Smooth muscle cell (in vitro differentiated cells): ENCODE results near the gene TAF6L. TPM values are rescaled to one million over a fixed set of nuclear protein-coding genes. Genes with fewer than 3 reads are reported as not detected.

ENCODE experiments used
- DNase-seq: peaks from one replicate; lab custom pipeline; 2025; ENCODE audit not compliant: unreplicated experiment; lab: John Stamatoyannopoulos, UW
- H2AFZ ChIP-seq: fragments of 200-600 bp; sonication (generic); 2 replicates; pipeline ENCODE4 v1.6.0; 2016; ENCODE audit warnings: antibody characterized with exemption, low read depth, mild to moderate bottlenecking
- H3F3A ChIP-seq: fragments of 200-600 bp; sonication (generic); 2 replicates; pipeline ENCODE4 v1.6.0; 2017; ENCODE audit warnings: antibody characterized with exemption, low read depth
- H3K27ac ChIP-seq: fragments of 200-600 bp; sonication (generic); 2 replicates; pipeline ENCODE4 v1.5.1; 2016; ENCODE audit warnings: low read depth, mild to moderate bottlenecking
- H3K27me3 ChIP-seq: fragments of 200-600 bp; sonication (generic); 2 replicates; pipeline ENCODE4 v1.6.1; 2016; ENCODE audit warnings: low read depth, mild to moderate bottlenecking
- H3K36me3 ChIP-seq: fragments of 200-600 bp; sonication (generic); 2 replicates; pipeline ENCODE4 v1.5.1; 2016; ENCODE audit warnings: low read depth
- H3K4me1 ChIP-seq: fragments of 200-600 bp; sonication (generic); 2 replicates; pipeline ENCODE4 v1.5.1; 2016; ENCODE audit warnings: low read depth
- H3K4me2 ChIP-seq: fragments of 200-600 bp; sonication (generic); 2 replicates; pipeline ENCODE4 v1.6.0; 2016; ENCODE audit warnings: mild to moderate bottlenecking
- H3K4me3 ChIP-seq: fragments of 200-600 bp; sonication (generic); 2 replicates; pipeline ENCODE4 v1.5.1; 2016; ENCODE audit warnings: mild to moderate bottlenecking
- H3K79me2 ChIP-seq: fragments of 200-600 bp; sonication (generic); 2 replicates; pipeline ENCODE4 v1.6.0; 2016; ENCODE audit warnings: low read depth, mild to moderate bottlenecking
- H3K9ac ChIP-seq: fragments of 200-600 bp; sonication (generic); 2 replicates; pipeline ENCODE4 v1.6.0; 2016; ENCODE audit warnings: low read depth
- H3K9me3 ChIP-seq: fragments of 200-600 bp; sonication (generic); replicated peaks from 2 replicates; pipeline ENCODE4 v1.5.1; 2016; ENCODE audit warnings: low read depth
- H4K20me1 ChIP-seq: fragments of 200-600 bp; sonication (generic); 2 replicates; pipeline ENCODE4 v1.6.0; 2016; ENCODE audit warnings: low read depth
- WGBS: methylation state at CpG from one replicate; pipeline ENCODE4 v1.1.7; 2016; ENCODE audit warnings: low lambda C conversion rate; 5-methylcytosine and 5-hydroxymethylcytosine counted together
- polyA plus RNA-seq: library from polyadenylated mRNA; unstranded; fragments of >200 nt; fragmentation: Nextera tagmentation; extraction: Ambion mirVana; gene quantifications from 2 replicates; pipeline ENCODE4 v1.2.1, GENCODE V29; 2016
- total RNA-seq: library from RNA; depleted of rRNA; stranded (reverse); fragments of >200 nt; gene quantifications from 2 replicates; pipeline ENCODE4 v1.2.3, GENCODE V29; 2014
- TF ChIP-seq, protein P1 (sequence below): fragments of 200-600 bp; sonication (generic); IDR thresholded peaks from 2 replicates; pipeline ENCODE4 v1.5.1; 2017; ENCODE audit warnings: borderline replicate concordance, mild to moderate bottlenecking, antibody characterized with exemption; ENCODE audit not compliant: insufficient read depth, poor library complexity, severe bottlenecking

The TAF6L gene
- total and polyA plus RNA-seq, 2 experiments from 2014 or later, result 11.9 to 18.6 TPM

- Histone ChIP-seq H3K4me2 (no peak overlapping the region), H3F3A (peaks cover 37% of the 10 kb centered on the region), H3K27me3 (no peaks in the 10 kb centered on the region), H3K4me3 (no peak overlapping the region), H3K9me3 (no peaks in the 10 kb centered on the region), H3K4me1 (peaks cover 14% of the 10 kb centered on the region), H2AFZ (no peak overlapping the region), H4K20me1 (peaks cover 5% of the 10 kb centered on the region), H3K9ac (no peak overlapping the region), H3K27ac (no peak overlapping the region), H3K36me3 (peaks cover 3% of the 10 kb centered on the region), H3K79me2 (peaks cover 39% of the 10 kb centered on the region)
- TF ChIP-seq, protein P1, sequence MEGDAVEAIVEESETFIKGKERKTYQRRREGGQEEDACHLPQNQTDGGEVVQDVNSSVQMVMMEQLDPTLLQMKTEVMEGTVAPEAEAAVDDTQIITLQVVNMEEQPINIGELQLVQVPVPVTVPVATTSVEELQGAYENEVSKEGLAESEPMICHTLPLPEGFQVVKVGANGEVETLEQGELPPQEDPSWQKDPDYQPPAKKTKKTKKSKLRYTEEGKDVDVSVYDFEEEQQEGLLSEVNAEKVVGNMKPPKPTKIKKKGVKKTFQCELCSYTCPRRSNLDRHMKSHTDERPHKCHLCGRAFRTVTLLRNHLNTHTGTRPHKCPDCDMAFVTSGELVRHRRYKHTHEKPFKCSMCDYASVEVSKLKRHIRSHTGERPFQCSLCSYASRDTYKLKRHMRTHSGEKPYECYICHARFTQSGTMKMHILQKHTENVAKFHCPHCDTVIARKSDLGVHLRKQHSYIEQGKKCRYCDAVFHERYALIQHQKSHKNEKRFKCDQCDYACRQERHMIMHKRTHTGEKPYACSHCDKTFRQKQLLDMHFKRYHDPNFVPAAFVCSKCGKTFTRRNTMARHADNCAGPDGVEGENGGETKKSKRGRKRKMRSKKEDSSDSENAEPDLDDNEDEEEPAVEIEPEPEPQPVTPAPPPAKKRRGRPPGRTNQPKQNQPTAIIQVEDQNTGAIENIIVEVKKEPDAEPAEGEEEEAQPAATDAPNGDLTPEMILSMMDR, result no peak
- DNase-seq, result no peak
- WGBS, result 90% methylated on average over 5 of the region's 5 CpGs
Measured at GRCh38 chr11:62788991-62789390, 17.8 kb downstream of the TAF6L start.

DNA sequence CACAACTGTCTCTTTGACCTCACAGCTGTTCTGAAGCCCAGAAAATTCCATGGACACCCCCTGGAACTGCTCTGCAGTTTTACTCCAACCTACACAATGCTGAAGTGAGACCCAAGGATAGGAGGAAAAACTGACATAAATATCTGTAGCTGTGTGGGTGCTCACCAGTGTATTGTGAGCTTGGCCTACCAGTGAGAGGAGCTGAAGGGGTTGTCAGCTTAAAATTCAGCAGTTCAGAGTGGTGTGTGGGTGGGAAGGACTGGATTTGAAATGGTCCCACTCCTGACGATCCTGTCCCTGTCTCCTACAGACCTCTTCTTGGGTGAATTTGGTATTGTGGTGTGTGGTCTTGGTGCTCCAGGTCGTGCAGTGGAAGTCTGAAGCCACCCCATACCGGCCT lies 18.4 kb downstream of the TAF6L start:
- H3K79me2 ChIP-seq, result peaks cover 39% of the 10 kb centered on the region
- H3K9ac ChIP-seq, result no peak overlapping the region
- H3K4me3 ChIP-seq, result no peak overlapping the region

GRCh38 chr11:62791501-62792201 lies 20.5 kb downstream of the TAF6L start, which contains the start of gene TMEM223:
TSS of gene TMEM223 (minus strand) at chr11:62792006. CDS start at chr11:62791994, 12 bp downstream.
- H3K79me2 ChIP-seq, result peaks cover 39% of the 10 kb centered on the region
- H3K4me2 ChIP-seq, result peak within 1 kb of the TSS; percentile 98
- H2AFZ ChIP-seq, result no peak within 1 kb of the TSS
- peak within 1 kb of the TSS; percentile 96 for H3K4me3 ChIP-seq
- DNase-seq, result peak; percentile 52
- under 1% methylated on average over 54 of the region's 58 CpGs for WGBS
- H3F3A ChIP-seq, result peaks cover 51% of the 10 kb centered on the region
- no peaks in the 10 kb centered on the region for H3K27me3 ChIP-seq
- TF ChIP-seq, protein P1, result no peak
- peak within 1 kb of the TSS; percentile 86 for H3K9ac ChIP-seq
- H3K36me3 ChIP-seq, result peaks cover 19% of the 10 kb centered on the region
- no peaks in the 10 kb centered on the region for H3K9me3 ChIP-seq
- H4K20me1 ChIP-seq, result peaks cover 5% of the 10 kb centered on the region
- peak within 1 kb of the TSS; percentile 88 for H3K27ac ChIP-seq
- peaks cover 14% of the 10 kb centered on the region for H3K4me1 ChIP-seq

More for the DNA sequence above, 18.4 kb downstream of the TAF6L start:
- TF ChIP-seq, protein P1, result no peak
- Histone ChIP-seq H3K4me1 (peaks cover 14% of the 10 kb centered on the region), H3K9me3 (no peaks in the 10 kb centered on the region), H3K27ac (no peak overlapping the region), H2AFZ (no peak overlapping the region), H3K36me3 (peaks cover 3% of the 10 kb centered on the region), H4K20me1 (peaks cover 5% of the 10 kb centered on the region), H3F3A (peaks cover 43% of the 10 kb centered on the region), H3K4me2 (no peak overlapping the region), H3K27me3 (no peaks in the 10 kb centered on the region)
- WGBS, result 90% methylated on average over 3 of the region's 3 CpGs
- no peak for DNase-seq

DNA sequence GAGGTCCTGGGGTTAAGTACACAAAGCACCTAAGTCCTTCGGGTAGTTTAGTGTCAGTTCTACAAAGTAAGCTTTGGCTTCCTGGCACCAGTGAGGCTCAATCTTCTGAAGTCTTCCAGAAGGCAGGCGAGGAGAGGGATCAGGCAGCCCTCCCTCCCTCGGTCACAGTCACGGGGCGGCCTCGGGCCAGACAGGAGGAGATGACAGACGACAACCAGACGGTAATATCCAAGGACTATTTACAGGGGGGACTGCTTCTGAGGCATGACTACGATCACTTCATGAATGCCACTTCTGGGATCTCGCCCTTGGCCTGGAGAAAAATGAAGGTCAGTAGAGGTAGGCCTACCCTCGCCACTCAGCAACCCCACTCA lies 21.0 kb downstream of the TAF6L start:
- H3K9ac ChIP-seq, result peak overlapping the region; percentile 86
- peaks cover 14% of the 10 kb centered on the region for H3K4me1 ChIP-seq
- H3K79me2 ChIP-seq, result peaks cover 39% of the 10 kb centered on the region
- peak overlapping the region; percentile 98 for H3K4me2 ChIP-seq
- DNase-seq, result peak; percentile 42
- H3K27me3 ChIP-seq, result no peaks in the 10 kb centered on the region
- H3K27ac ChIP-seq, result peak overlapping the region; percentile 88
- peak overlapping the region; percentile 96 for H3K4me3 ChIP-seq
- WGBS, result 7% methylated on average over 11 of the region's 11 CpGs
- no peaks in the 10 kb centered on the region for H3K9me3 ChIP-seq
- H4K20me1 ChIP-seq, result peaks cover 5% of the 10 kb centered on the region
- TF ChIP-seq, protein P1, result no peak
- peaks cover 19% of the 10 kb centered on the region for H3K36me3 ChIP-seq
- peaks cover 51% of the 10 kb centered on the region for H3F3A ChIP-seq
- no peak overlapping the region for H2AFZ ChIP-seq
